Upper lobe of left lung (tissue), 6 donors: Measurements from ENCODE around the gene TECTA. TPM values are rescaled to one million over a fixed set of nuclear protein-coding genes. Genes with fewer than 3 reads are reported as not detected.
A peak's percentile ranks its signal among the peaks of the same experiment; 100 is the strongest.
"Not testable (repeated sequence)": the region's sequence is repeated elsewhere in the genome, so short reads cannot be mapped to it uniquely, and the experiment has no call there.

Experiments used
- ATAC-seq, 2 donors: fragments of 200-7000 bp; cut with Tn5 transposase; one replicate each; pipeline ENCODE4 v1.9.1; 2022; ENCODE audit warnings: mild to moderate bottlenecking in 2 of 2, moderate library complexity in 2 of 2; ENCODE audit not compliant: low FRiP score in 2 of 2
- DNase-seq, 2 donors: peaks; one replicate each; pipeline ENCODE4 v3.0.0-alpha.2; 2019 to 2020
- H3K27ac ChIP-seq, 4 donors: fragments of 200-600 bp; sonication (generic); one replicate each; pipeline ENCODE4 v1.5.1; 2016 to 2019
- H3K27me3 ChIP-seq, 4 donors: fragments of 200-600 bp; sonication (generic); one replicate each; pipeline ENCODE4 v1.5.1; 2017 to 2019
- H3K36me3 ChIP-seq, 4 donors: fragments of 200-600 bp; sonication (generic); one replicate each; pipeline ENCODE4 v1.5.1; 2016 to 2019
- H3K4me1 ChIP-seq, 4 donors: fragments of 200-600 bp; sonication (generic); one replicate each; pipeline ENCODE4 v1.5.1; 2018 to 2019
- H3K4me3 ChIP-seq, 4 donors: fragments of 200-600 bp; sonication (generic); one replicate each; pipeline ENCODE4 v1.5.1; 2017 to 2019; ENCODE audit warnings: mild to moderate bottlenecking in 2 of 4, moderate library complexity in 1 of 4
- H3K9me3 ChIP-seq, 4 donors: fragments of 200-600 bp; sonication (generic); one replicate each; pipeline ENCODE4 v1.5.1; 2018 to 2019
- EP300 ChIP-seq, 4 donors: sonication (generic); formaldehyde crosslinking; IDR thresholded peaks; one replicate each; pipeline ENCODE4 v1.5.1; 2017; ENCODE audit warnings: antibody characterized with exemption in 4 of 4, control low read depth in 2 of 4
- POLR2A ChIP-seq, 4 donors: fragments of 450-650 bp; IDR thresholded peaks; one replicate each; pipeline ENCODE4 v1.5.1; 2016 to 2017; ENCODE audit warnings: antibody characterized with exemption in 4 of 4, mild to moderate bottlenecking in 2 of 4
- POLR2AphosphoS5 ChIP-seq, 2 donors: sonication (generic); formaldehyde crosslinking; IDR thresholded peaks; one replicate each; pipeline ENCODE4 v1.5.1; 2017; ENCODE audit warnings: antibody characterized with exemption in 2 of 2
- WGBS, 2 donors: methylation state at CpG; one replicate each; pipeline ENCODE4 v1.1.5; 2017 to 2018; 5-methylcytosine and 5-hydroxymethylcytosine counted together
- total RNA-seq, 6 donors: library from RNA; depleted of rRNA in 4 of 6; stranded (reverse); fragments of >200 nt in 4 of 6; gene quantifications; one replicate each; pipeline versions ENCODE4 v1.1.0 to v1.2.1, GENCODE V29; 2016 to 2021
- TF ChIP-seq, protein P1 (sequence below), 6 experiments: fragments of 450-650 bp in 4 of 6; fragments of 200-600 bp in 2 of 6; sonication (generic) in 2 of 6; IDR thresholded peaks; one replicate each; pipeline ENCODE4 v1.5.1; 2016 to 2019; ENCODE audit warnings: antibody characterized with exemption in 6 of 6
- donor health status: DM: no; HTN: no; CAD: no; lungs with moderate emphysema.
- donor health status: DM: no; HTN: yes; CAD: no; lungs with severe emphysema.

Gene TECTA
- total RNA-seq, 6 donors from 2014 or later = 0.89 to 4.7 (median 1.8) TPM

DNA sequence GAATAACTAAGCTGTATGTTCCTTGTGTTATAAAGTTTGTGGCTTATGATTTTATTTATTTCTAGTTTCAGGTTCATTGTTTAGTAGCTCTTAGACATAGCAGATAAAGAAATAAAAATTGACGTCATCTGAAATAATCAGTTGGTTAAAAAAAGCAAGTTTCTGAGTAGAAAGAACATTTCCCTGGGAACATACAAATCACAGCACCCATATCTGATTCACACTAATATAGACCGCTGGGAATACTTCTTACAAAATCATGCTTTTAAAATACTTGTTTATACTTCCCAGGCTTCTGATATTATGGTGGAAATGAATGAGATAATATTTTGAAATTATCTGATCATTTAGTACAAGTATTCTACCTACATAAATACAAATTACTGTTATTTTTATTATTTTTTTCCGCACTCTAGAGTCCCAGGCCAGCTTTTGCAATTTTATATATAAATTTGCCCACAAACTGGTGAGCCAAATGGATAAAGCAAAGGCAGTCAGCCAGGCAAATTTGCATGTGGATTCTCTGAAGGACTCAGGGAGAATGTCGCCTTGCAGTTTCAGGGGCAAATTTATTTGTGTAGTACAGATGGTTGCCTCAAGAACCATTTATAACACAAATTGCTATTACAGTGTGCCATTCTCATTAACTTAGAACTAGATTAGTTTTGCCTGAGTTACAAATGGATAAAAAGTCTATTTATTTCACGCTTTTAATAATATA, 128.6 kb downstream of the TECTA start:
- Histone ChIP-seq H3K27me3 (no peaks in the 10 kb centered on the region), H3K4me1 (no peaks in the 10 kb centered on the region), H3K4me3 (no peak overlapping the region), H3K27ac (no peak overlapping the region), H3K36me3 (no peaks in the 10 kb centered on the region), H3K9me3 (no peaks in the 10 kb centered on the region)
- 80 to 93% methylated on average over 5 of the region's 5 CpGs for WGBS, 2 donors
- ATAC-seq (no peak), DNase-seq (no peak)
- TF ChIP-seq, protein P1, sequence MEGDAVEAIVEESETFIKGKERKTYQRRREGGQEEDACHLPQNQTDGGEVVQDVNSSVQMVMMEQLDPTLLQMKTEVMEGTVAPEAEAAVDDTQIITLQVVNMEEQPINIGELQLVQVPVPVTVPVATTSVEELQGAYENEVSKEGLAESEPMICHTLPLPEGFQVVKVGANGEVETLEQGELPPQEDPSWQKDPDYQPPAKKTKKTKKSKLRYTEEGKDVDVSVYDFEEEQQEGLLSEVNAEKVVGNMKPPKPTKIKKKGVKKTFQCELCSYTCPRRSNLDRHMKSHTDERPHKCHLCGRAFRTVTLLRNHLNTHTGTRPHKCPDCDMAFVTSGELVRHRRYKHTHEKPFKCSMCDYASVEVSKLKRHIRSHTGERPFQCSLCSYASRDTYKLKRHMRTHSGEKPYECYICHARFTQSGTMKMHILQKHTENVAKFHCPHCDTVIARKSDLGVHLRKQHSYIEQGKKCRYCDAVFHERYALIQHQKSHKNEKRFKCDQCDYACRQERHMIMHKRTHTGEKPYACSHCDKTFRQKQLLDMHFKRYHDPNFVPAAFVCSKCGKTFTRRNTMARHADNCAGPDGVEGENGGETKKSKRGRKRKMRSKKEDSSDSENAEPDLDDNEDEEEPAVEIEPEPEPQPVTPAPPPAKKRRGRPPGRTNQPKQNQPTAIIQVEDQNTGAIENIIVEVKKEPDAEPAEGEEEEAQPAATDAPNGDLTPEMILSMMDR (IDR thresholded peaks at IDR 0.05) = no peak
- no peak for TF ChIP-seq EP300 (IDR thresholded peaks at IDR 0.05)
- no peak for TF ChIP-seq POLR2AphosphoS5 (IDR thresholded peaks at IDR 0.05)
- no peak for TF ChIP-seq POLR2A (IDR thresholded peaks at IDR 0.05)

DNA sequence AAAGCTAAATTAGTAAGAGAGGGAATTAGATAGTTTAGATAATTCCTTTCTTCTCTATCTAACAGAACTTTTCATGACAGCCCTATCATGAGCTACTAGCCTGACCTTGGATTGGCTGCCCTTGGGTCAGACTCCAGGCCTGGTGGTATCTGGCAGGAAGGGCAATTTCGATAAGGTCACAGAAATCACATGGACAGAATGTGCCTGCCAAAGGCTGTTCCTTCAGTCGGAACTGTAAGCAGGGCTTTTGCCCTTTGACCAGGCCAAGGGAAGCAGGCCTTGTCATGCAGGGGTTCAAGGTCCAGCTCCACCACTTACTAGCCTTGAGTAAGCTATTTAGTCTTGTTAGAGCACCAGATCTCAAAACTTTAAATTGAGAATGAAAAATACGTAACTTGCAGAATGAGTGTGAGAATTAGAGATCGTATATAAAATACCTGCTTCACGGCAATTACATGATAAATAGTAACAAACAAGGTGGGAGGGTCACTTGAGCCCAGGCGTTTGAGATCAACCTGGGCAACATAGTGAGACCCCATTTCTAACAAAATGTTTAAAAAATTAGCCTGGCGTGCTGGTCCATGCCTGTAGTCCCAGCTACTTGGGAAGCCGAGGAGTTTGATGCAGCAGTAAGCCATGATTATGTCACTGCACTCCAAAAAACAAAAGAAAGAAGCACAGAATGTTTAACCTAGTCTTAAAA, 130.7 kb downstream of the TECTA start:
- Histone ChIP-seq H3K4me1 (peaks cover 0 to 2% (median 0%) of the 10 kb centered on the region in 4 donors), H3K36me3 (no peaks in the 10 kb centered on the region), H3K9me3 (no peaks in the 10 kb centered on the region), H3K27ac (no peak overlapping the region), H3K27me3 (no peaks in the 10 kb centered on the region), H3K4me3 (no peak overlapping the region)
- WGBS, 2 donors = 83 to 88% methylated on average over 8 of the region's 8 CpGs
- DNase-seq = no peak
- TF ChIP-seq EP300 (IDR thresholded peaks at IDR 0.05) = no peak
- TF ChIP-seq POLR2A (IDR thresholded peaks at IDR 0.05) = no peak
- TF ChIP-seq POLR2AphosphoS5 (IDR thresholded peaks at IDR 0.05) = no peak
- TF ChIP-seq, protein P1 (IDR thresholded peaks at IDR 0.05) = no peak
- no peak for ATAC-seq

DNA sequence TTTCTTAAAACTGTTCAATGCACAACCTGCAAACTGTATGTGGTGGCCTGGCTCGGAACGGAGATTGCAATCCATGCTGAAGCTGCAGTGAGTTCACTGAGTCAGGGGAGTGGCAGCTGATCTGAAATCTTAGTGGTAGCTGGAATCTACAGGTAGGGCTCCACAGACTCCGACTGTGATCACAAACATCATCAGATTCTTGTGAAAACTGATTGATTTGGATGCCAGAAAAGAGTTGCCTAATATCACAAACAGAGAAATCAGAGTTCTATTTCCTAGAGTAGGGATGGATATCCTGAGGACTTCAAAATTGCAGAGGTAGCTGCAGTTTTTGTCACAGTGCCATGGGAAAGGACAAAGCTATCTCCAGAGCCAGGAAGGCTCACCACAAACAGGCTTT, 134.0 kb downstream of the TECTA start:
- Histone ChIP-seq H3K9me3 (no peaks in the 10 kb centered on the region), H3K4me1 (peaks cover 0 to 10% (median 0%) of the 10 kb centered on the region in 4 donors), H3K4me3 (no peak overlapping the region), H3K36me3 (no peaks in the 10 kb centered on the region), H3K27me3 (no peaks in the 10 kb centered on the region), H3K27ac (no peak overlapping the region)
- 81 to 86% methylated on average over 3 of the region's 3 CpGs for WGBS, 2 donors
- TF ChIP-seq POLR2A (IDR thresholded peaks at IDR 0.05) (no peak), POLR2AphosphoS5 (IDR thresholded peaks at IDR 0.05) (no peak), EP300 (IDR thresholded peaks at IDR 0.05) (no peak)
- TF ChIP-seq, protein P1 (IDR thresholded peaks at IDR 0.05) = no peak
- DNase-seq (no peak), ATAC-seq (no peak)

DNA sequence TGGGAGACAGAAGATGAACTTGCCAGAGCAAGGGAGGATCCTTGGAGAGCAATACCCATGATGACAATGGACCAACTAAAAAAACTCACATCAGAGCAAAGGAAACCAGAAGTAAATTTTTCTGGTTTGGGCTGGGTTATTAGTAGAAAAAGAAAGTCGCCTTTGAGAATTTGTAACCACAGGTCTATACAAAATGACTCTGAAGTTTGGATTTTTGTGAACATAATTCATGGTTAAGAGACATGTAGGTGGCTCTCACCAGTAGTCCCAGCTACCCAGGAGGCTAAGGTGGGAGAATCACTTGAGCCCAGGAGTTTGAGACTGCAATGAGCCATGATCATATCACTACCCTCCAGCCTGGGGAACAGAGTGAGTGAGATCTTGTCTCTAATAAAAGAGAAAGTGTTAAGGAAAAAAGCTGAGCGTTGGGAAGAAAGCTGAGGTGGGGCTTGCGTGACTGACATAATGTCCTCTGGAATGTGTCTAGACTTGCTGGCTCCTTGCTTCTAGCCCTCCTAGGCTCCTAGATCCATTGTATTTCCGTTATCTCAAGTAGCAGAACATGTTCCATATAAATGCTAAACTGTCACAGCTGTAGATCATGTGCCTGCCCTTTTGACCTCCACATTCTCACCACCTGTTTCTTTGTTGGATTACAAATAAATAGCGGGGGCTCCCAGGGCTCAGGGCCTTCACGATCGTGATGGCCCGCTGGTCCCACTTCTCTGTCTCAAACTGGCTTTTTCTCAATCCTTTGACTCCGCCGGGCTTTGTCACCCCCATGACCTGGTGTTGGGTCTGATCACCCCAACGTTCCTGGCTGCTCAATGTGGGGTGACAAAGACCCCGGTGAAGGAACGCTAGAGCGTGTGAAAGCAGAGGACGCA, 135.3 kb downstream of the TECTA start:
- Histone ChIP-seq H3K27me3 (no peaks in the 10 kb centered on the region), H3K36me3 (no peaks in the 10 kb centered on the region), H3K9me3 (no peaks in the 10 kb centered on the region), H3K4me1 (peaks cover 0 to 10% (median 0%) of the 10 kb centered on the region in 4 donors), H3K4me3 (no peak overlapping the region), H3K27ac (no peak overlapping the region)
- 60 to 61% methylated on average over 15 of the region's 15 CpGs for WGBS, 2 donors
- TF ChIP-seq, protein P1 (IDR thresholded peaks at IDR 0.05) = no peak
- TF ChIP-seq EP300 (IDR thresholded peaks at IDR 0.05) = peak in 1 of 4 donors; percentile 39
- ATAC-seq (peak in 1 of 2 donors; percentile 61), DNase-seq (no peak)

DNA sequence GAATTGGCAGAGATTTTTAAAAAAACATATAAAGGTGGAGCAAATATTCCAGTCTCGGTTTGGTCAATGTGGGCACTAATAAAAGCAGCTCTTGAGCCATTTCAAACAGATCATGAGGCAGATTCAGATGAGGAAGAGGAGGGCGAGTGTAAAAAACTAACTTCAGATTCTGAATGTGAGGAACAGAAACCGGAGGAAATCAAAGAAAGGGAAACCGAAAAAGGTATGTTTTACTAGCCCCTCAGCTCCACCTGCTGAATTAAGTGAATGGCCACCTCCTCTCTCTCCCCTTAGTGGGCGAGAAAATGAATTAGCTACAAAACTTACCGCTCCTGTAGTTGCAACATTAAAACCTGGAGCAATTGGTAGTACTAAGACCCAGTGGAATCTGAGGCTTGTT, 136.2 kb downstream of the TECTA start:
- H3K36me3 ChIP-seq, H3K9me3 ChIP-seq, H3K27ac ChIP-seq, H3K4me3 ChIP-seq, ATAC-seq, H3K27me3 ChIP-seq, DNase-seq: not testable (repeated sequence)
- peaks cover 0 to 10% (median 0%) of the 10 kb centered on the region in 4 donors for H3K4me1 ChIP-seq
- 70% methylated on average over 6 of the region's 6 CpGs for WGBS, 2 donors
